NCI-H2196 treated with DMSO at 0.1 percent for 48 hours (cell line): Measurements from ENCODE around the gene CDS2.

Experiments
- DNase-seq: peaks from one replicate; lab custom pipeline; 2025; ENCODE audit not compliant: unreplicated experiment; lab: John Stamatoyannopoulos, UW

The CDS2 gene

GRCh38 chr20:5178046-5178445, 51.2 kb downstream of the CDS2 start:
- DNase-seq: no peak

GRCh38 chr20:5180421-5180820, 53.6 kb downstream of the CDS2 start:
- no peak for DNase-seq

GRCh38 chr20:5180933-5181332, 54.1 kb downstream of the CDS2 start:
- DNase-seq: no peak

GRCh38 chr20:5181492-5181891, 54.7 kb downstream of the CDS2 start:
- DNase-seq: no peak

GRCh38 chr20:5181958-5182357, 55.1 kb downstream of the CDS2 start:
- no peak for DNase-seq

GRCh38 chr20:5182615-5183254, 55.9 kb downstream of the CDS2 start:
- no peak for DNase-seq

GRCh38 chr20:5183731-5184474, 57.1 kb downstream of the CDS2 start:
- no peak for DNase-seq

GRCh38 chr20:5184684-5185083, 57.9 kb downstream of the CDS2 start:
- no peak for DNase-seq

- DNase-seq: no peak
Observed at GRCh38 chr20:5187122-5187521, 60.3 kb downstream of the CDS2 start.

- DNase-seq: no peak
Observed at GRCh38 chr20:5188736-5189135, 61.9 kb downstream of the CDS2 start.

- no peak for DNase-seq
Observed at GRCh38 chr20:5189917-5190316, 63.1 kb downstream of the CDS2 start.

GRCh38 chr20:5190444-5190843, 63.6 kb downstream of the CDS2 start:
- DNase-seq: no peak

- peak; percentile 62 for DNase-seq
Observed at GRCh38 chr20:5191829-5192569, 65.2 kb downstream of the CDS2 start.

- DNase-seq: no peak
Observed at GRCh38 chr20:5192570-5193431, 66.0 kb downstream of the CDS2 start.

- DNase-seq: no peak
Observed at GRCh38 chr20:5195655-5196054, 68.8 kb downstream of the CDS2 start.

- DNase-seq: no peak
Observed at GRCh38 chr20:5196149-5196548, 69.3 kb downstream of the CDS2 start.

- DNase-seq: no peak
Observed at GRCh38 chr20:5197270-5197827, 70.5 kb downstream of the CDS2 start.

GRCh38 chr20:5197847-5198650, 71.2 kb downstream of the CDS2 start:
- no peak for DNase-seq

GRCh38 chr20:5198651-5198924, 71.8 kb downstream of the CDS2 start:
- DNase-seq: no peak

GRCh38 chr20:5203380-5203779, 76.6 kb downstream of the CDS2 start:
- DNase-seq: no peak
